ENCODE results near the gene RAPGEF2.
A peak's percentile ranks its signal among the peaks of the same experiment; 100 is the strongest.
"Not testable (repeated sequence)": the region's sequence is repeated elsewhere in the genome, so short reads cannot be mapped to it uniquely, and the experiment has no call there.

RAPGEF2 gene

GRCh38 chr4:159342374-159342773 is 239.5 kb downstream of the RAPGEF2 start:
- DNase-seq: no peak

GRCh38 chr4:159343116-159343515 is 240.2 kb downstream of the RAPGEF2 start:
- no peak for DNase-seq

- no peak for DNase-seq
These were observed 242.0 kb downstream of the RAPGEF2 start for GRCh38 chr4:159344877-159345276.

GRCh38 chr4:159346681-159347080 is 243.8 kb downstream of the RAPGEF2 start:
- DNase-seq: no peak

- DNase-seq: no peak
These were observed 244.9 kb downstream of the RAPGEF2 start for GRCh38 chr4:159347813-159348212.

- DNase-seq: no peak
These were observed 246.5 kb downstream of the RAPGEF2 start for GRCh38 chr4:159349332-159349731.

- no peak for DNase-seq
These were observed 249.7 kb downstream of the RAPGEF2 start for GRCh38 chr4:159352609-159353008.

GRCh38 chr4:159353422-159354116 is 250.7 kb downstream of the RAPGEF2 start:
- no peak for DNase-seq

GRCh38 chr4:159355466-159355865 is 252.6 kb downstream of the RAPGEF2 start:
- no peak for DNase-seq

GRCh38 chr4:159357350-159357749 is 254.5 kb downstream of the RAPGEF2 start:
- no peak for DNase-seq

GRCh38 chr4:159358226-159358625 is 255.3 kb downstream of the RAPGEF2 start:
- no peak for DNase-seq

- no peak for DNase-seq
These were observed 257.7 kb downstream of the RAPGEF2 start for GRCh38 chr4:159360549-159360948.

- no peak for DNase-seq
These were observed 260.5 kb downstream of the RAPGEF2 start for GRCh38 chr4:159363361-159363760.

- no peak for DNase-seq
These were observed 264.3 kb downstream of the RAPGEF2 start for GRCh38 chr4:159366966-159367780.

- DNase-seq: no peak
These were observed 264.9 kb downstream of the RAPGEF2 start for GRCh38 chr4:159367781-159368080.

- peak; percentile 2 for DNase-seq
These were observed 265.4 kb downstream of the RAPGEF2 start for GRCh38 chr4:159368320-159368719.

GRCh38 chr4:159369256-159369655 is 266.4 kb downstream of the RAPGEF2 start:
- no peak for DNase-seq

GRCh38 chr4:159370286-159370685 is 267.4 kb downstream of the RAPGEF2 start:
- no peak for DNase-seq

- no peak for DNase-seq
These were observed 272.1 kb downstream of the RAPGEF2 start for GRCh38 chr4:159374749-159375530.

GRCh38 chr4:159376289-159376688 is 273.4 kb downstream of the RAPGEF2 start:
- no peak for DNase-seq

- DNase-seq: no peak
These were observed 275.3 kb downstream of the RAPGEF2 start for GRCh38 chr4:159378056-159378616.

- not testable (repeated sequence) for DNase-seq
These were observed 276.2 kb downstream of the RAPGEF2 start for GRCh38 chr4:159379064-159379463.

- DNase-seq: no peak
These were observed 277.0 kb downstream of the RAPGEF2 start for GRCh38 chr4:159379836-159380235.

Measured in T1000 (cell line).